Activated CD8-positive, alpha-beta T cell treated with anti-CD3 and anti-CD28 coated beads for 36 hours (primary cell): ENCODE measurements around the gene LINC01488. TPM values are rescaled to one million over a fixed set of nuclear protein-coding genes. Genes with fewer than 3 reads are reported as not detected.

Experiments used
- ATAC-seq: fragments of 200-7000 bp; cut with Tn5 transposase; one replicate; pipeline ENCODE4 v1.10.0; 2021; ENCODE audit warnings: mild to moderate bottlenecking, moderate library complexity
- CTCF ChIA-PET: fragments of 350-600 bp; sonication (Branson Sonifier 250); formaldehyde crosslinking; loops from one replicate; lab custom pipeline; 2021; ENCODE audit warnings: antibody characterized with exemption; lab: Charles Lee
- POLR2A ChIA-PET: fragments of 350-600 bp; sonication (Branson Sonifier 250); formaldehyde crosslinking; loops from one replicate; lab custom pipeline; 2021; ENCODE audit warnings: antibody characterized with exemption; lab: Charles Lee
- DNase-seq: peaks from one replicate; pipeline ENCODE4 v3.0.0-alpha.2; 2020
- H3K27ac Mint-ChIP-seq: one replicate; pipeline ENCODE4 v1.8.0; 2021; ENCODE audit warnings: mild to moderate bottlenecking, mixed read lengths
- H3K27me3 Mint-ChIP-seq: one replicate; pipeline ENCODE4 v1.8.0; 2021; ENCODE audit warnings: mixed read lengths
- H3K36me3 Mint-ChIP-seq: one replicate; pipeline ENCODE4 v1.8.0; 2021; ENCODE audit warnings: low read depth, mixed read lengths
- H3K4me1 Mint-ChIP-seq: one replicate; pipeline ENCODE4 v1.8.0; 2021; ENCODE audit warnings: low read depth, mixed read lengths
- H3K4me3 Mint-ChIP-seq: one replicate; pipeline ENCODE4 v1.8.0; 2021; ENCODE audit warnings: mild to moderate bottlenecking, moderate library complexity, mixed read lengths
- H3K9me3 Mint-ChIP-seq: one replicate; pipeline ENCODE4 v1.8.0; 2021; ENCODE audit warnings: mixed read lengths
- intact Hi-C: fragments of 100-400 bp; cut with micrococcal nuclease; formaldehyde crosslinking; loops from one replicate; pipeline ENCODE4 v1.10.0; 2022
- total RNA-seq, 2 experiments: library from RNA; stranded (reverse); gene quantifications; one replicate each; pipeline ENCODE4 v1.2.3, GENCODE V29; 2021
- TF ChIP-seq, protein P1 (sequence below): fragments of 200-600 bp; IDR thresholded peaks from one replicate; pipeline ENCODE4 v1.8.0; 2022; ENCODE audit warnings: antibody characterized with exemption, mild to moderate bottlenecking

LINC01488 gene
- total RNA-seq, 2 experiments from 2014 or later = not detected

DNA sequence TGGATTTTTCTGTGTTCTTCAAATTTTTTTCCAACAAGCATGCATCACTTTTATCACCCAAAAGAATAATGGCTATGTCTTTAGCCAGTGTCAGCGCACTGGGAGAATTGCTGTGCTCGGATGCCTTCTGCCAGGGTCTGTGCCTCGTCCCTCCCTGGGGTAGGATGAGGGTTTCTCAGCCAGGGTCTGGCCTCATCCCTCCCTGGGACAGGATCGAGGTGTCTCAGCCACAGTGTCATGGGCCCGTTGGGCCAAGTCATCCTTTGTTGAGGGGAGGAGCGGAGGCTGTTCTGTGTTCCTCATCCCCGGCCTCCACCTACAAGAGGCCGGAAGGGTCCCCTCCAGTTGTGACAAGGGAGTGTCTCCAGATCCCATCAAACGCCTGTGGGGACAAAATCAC lies 22.7 kb downstream of the LINC01488 start:
- TF ChIP-seq, protein P1, sequence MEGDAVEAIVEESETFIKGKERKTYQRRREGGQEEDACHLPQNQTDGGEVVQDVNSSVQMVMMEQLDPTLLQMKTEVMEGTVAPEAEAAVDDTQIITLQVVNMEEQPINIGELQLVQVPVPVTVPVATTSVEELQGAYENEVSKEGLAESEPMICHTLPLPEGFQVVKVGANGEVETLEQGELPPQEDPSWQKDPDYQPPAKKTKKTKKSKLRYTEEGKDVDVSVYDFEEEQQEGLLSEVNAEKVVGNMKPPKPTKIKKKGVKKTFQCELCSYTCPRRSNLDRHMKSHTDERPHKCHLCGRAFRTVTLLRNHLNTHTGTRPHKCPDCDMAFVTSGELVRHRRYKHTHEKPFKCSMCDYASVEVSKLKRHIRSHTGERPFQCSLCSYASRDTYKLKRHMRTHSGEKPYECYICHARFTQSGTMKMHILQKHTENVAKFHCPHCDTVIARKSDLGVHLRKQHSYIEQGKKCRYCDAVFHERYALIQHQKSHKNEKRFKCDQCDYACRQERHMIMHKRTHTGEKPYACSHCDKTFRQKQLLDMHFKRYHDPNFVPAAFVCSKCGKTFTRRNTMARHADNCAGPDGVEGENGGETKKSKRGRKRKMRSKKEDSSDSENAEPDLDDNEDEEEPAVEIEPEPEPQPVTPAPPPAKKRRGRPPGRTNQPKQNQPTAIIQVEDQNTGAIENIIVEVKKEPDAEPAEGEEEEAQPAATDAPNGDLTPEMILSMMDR = no peak
- intact Hi-C loops = no loop called here
- POLR2A ChIA-PET = no interaction called here
- Mint-ChIP-seq H3K27ac (no peak overlapping the region), H3K27me3 (peaks cover 5% of the 10 kb centered on the region), H3K4me1 (peaks cover 9% of the 10 kb centered on the region), H3K36me3 (no peaks in the 10 kb centered on the region), H3K4me3 (no peak overlapping the region), H3K9me3 (peaks cover 2% of the 10 kb centered on the region)
- no peak for ATAC-seq
- no peak for DNase-seq
- CTCF ChIA-PET = no interaction called here

DNA sequence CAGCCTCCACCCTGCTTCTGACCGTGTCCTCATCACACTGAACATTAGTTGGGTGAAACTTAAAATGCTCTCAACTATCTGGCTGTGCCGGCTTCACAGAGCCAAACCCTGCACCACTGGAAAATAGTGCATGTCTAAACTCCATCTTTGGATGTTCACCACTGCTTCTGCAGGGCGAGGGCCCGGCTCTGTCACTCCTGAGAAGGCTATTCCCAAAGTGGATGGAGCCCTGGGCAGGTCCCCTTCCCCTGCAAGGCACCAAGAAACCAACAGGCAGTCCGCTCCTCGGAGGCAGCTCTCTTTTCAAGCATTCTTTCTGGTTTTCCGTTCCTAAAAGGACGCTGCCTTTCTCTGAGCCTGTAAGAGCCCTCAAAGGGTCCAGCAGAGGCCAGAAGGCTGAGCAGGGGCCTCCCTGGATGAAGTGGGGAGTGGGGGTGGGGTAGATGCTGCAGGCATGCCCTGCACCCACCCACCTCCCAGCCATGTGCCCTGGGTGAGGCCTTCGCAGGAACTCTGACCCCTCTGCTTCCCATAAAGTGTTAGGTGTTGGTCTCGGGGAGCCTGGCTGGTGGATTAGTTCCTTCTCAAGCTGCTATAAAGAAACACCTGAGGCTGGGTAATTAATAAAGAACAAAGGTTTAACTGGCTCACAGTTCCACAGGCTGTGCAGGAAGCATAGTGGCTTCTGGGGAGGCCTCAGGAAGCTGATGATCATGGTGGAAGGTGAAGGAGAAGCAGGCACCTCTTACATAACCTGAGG lies 23.3 kb downstream of the LINC01488 start:
- peaks cover 2% of the 10 kb centered on the region for H3K9me3 Mint-ChIP-seq
- TF ChIP-seq, protein P1 = no peak
- no peak overlapping the region for H3K4me3 Mint-ChIP-seq
- no peak for DNase-seq
- H3K4me1 Mint-ChIP-seq = peaks cover 11% of the 10 kb centered on the region
- peaks cover 5% of the 10 kb centered on the region for H3K27me3 Mint-ChIP-seq
- POLR2A ChIA-PET = interaction anchor here (0.6 kb wide), 1 partner anchor 232 kb away, joined by 3 read pairs; no protein-coding TSS in a partner anchor
- intact Hi-C loops = no loop called here
- CTCF ChIA-PET = no interaction called here
- no peak for ATAC-seq
- H3K36me3 Mint-ChIP-seq = no peaks in the 10 kb centered on the region
- H3K27ac Mint-ChIP-seq = no peak overlapping the region

DNA sequence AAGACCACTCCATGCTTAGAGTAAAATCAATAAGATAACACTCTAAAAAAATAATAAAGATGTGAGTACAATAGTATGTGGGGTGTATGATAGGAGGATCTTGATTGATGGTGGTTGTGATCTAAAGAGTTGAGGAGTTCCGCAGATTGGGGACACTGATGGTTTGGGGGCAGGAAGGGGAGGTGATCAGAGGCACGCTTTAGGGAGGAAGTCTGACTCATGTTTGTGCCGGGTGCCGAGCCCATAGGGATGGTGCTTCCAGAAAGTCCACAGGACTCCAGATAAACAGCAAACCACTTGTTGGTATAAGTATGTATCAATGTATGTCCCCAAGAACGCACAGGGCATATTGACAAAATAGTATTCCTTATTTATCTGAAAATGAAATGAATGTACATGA lies 27.5 kb downstream of the LINC01488 start:
- no peak for DNase-seq
- Mint-ChIP-seq H3K27ac (peak overlapping the region; percentile 5), H3K4me3 (no peak overlapping the region), H3K9me3 (peaks cover 2% of the 10 kb centered on the region), H3K27me3 (peaks cover 5% of the 10 kb centered on the region), H3K36me3 (no peaks in the 10 kb centered on the region), H3K4me1 (peaks cover 6% of the 10 kb centered on the region)
- CTCF ChIA-PET = no interaction called here
- intact Hi-C loops = no loop called here
- TF ChIP-seq, protein P1 = no peak
- ATAC-seq = no peak
- POLR2A ChIA-PET = no interaction called here

DNA sequence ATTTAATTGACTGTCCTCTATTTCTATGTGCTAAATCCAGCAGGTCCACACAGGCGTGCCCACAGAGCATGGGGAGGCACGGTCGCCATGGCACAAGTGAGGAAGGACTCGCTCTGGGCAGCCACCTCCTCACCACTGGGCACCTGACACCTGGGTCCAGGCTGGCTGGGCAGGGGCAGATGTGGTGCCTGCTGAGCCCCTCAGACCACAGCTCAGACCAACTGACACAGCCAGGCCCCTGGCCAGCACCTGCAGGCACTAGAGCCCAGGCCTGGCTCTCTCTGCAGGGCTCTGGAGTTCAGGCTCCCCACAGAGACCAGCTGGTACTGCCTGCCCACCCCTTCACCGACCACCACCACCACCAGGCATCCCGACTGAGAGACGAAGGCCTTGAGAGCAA lies 27.9 kb downstream of the LINC01488 start:
- POLR2A ChIA-PET = no interaction called here
- H3K4me1 Mint-ChIP-seq = peaks cover 6% of the 10 kb centered on the region
- TF ChIP-seq, protein P1 = no peak
- H3K4me3 Mint-ChIP-seq = no peak overlapping the region
- peaks cover 2% of the 10 kb centered on the region for H3K9me3 Mint-ChIP-seq
- CTCF ChIA-PET = no interaction called here
- no peak overlapping the region for H3K27ac Mint-ChIP-seq
- H3K27me3 Mint-ChIP-seq = peaks cover 5% of the 10 kb centered on the region
- no peaks in the 10 kb centered on the region for H3K36me3 Mint-ChIP-seq
- DNase-seq (no peak), ATAC-seq (no peak)
- intact Hi-C loops = no loop called here

DNA sequence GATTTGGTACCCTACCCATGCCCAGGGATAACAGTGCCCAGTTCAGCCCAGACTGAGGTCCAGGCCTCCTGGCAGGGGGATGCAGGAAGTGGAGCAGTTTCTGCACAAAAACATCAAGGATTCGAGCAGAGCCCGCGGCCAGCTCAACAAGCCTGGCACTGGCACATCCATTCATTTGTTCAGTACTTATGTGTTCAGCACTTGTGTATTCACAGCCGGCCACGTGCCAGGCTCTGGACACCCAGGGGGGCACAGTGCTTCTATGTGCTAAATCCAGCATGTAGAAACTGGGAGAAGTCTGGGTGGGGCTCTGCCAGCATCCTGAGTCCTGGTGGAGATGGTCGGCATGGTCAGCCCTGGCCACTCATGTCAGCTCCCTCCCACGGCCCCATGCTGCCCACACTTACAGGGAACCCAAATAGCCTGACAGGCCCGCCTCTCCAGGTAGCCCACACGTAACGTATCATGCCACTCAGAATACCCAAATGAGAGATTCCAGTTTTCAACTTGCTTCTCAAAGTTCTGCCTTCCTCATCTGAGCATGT lies 28.5 kb downstream of the LINC01488 start:
- ATAC-seq = no peak
- Mint-ChIP-seq H3K4me3 (no peak overlapping the region), H3K9me3 (peaks cover 2% of the 10 kb centered on the region), H3K27ac (no peak overlapping the region), H3K27me3 (peaks cover 5% of the 10 kb centered on the region), H3K36me3 (no peaks in the 10 kb centered on the region), H3K4me1 (peaks cover 6% of the 10 kb centered on the region)
- CTCF ChIA-PET = no interaction called here
- intact Hi-C loops = no loop called here
- POLR2A ChIA-PET = no interaction called here
- no peak for DNase-seq
- TF ChIP-seq, protein P1 = no peak
